ENCODE data around the gene CCND2.
A peak's percentile ranks its signal among the peaks of the same experiment; 100 is the strongest.

The CCND2 gene

DNA sequence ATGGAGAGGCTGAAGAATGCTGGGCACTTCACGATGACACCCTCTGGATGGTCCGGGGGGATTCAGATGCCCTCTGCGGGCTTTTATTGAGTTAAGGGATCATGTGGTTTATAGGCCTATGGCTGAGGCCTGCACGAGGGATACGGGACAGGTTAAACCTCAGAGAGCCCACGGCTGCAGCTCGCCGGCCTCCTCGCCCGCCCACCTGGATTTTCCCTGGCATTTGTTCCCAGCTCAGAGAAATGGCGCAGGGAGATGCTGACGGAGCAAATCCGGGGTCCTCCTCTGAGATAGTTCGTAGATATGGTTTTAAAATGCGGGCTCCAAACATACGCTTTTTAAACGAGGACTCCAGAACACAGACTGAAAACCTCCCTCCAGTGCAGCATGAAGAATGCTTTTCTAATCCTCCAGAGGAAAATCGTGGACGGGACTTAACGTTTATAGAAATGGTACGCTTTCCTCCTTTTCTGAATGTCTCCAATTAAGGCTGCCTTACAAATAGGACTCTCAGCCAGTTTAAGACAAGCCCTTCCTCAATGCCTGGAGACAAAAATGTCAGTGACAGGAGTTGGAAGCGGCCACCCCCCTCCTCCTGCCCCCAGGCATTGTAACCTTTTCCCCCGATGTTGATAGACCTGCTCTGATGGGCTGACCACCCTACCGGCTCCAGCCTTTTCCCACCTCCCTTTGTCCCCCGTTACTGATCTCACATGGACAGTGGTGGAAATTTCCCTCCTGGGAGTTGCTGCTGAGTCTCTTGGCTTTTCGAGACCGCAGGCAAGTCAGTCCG lies 16.6 kb downstream of the CCND2 start:
- no peak for DNase-seq (ENCODE audit: low read depth in 2 of 3, low spot score in 1 of 3)

GRCh38 chr12:4292341-4293073 lies 18.9 kb downstream of the CCND2 start:
- no peak for DNase-seq (ENCODE audit: low read depth in 2 of 3, low spot score in 1 of 3)

GRCh38 chr12:4293299-4293965 lies 19.9 kb downstream of the CCND2 start:
- peak in 1 of 3 donors; percentile 48 for DNase-seq (ENCODE audit: low read depth in 2 of 3, low spot score in 1 of 3)

DNA sequence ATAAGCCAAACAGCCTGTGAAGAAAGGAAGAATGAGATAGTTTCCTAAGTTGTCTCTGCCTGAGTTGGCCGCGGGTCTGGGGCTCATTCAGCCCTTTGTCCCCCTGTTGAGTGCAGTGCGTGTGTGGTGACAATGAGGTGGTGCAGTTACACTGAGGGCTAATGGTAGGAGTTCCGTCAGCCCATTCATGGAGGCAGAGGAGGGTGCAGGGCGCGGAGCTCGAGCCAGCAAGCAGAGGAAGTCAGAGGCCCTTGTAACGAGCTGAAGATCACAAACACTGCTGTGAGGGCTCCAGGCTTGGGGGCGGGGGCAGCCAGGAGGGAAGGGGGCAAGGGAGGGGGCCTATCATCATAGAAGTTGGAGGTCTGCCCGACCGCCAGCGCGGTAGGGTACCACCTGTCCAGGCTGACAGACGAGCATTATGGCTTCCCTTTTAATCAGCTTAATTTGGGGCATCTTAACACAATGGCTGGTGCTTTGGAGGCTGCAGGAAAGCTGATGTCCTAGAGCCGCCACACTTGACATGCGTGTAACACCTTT lies 20.5 kb downstream of the CCND2 start:
- no peak for DNase-seq (ENCODE audit: low read depth in 2 of 3, low spot score in 1 of 3)

- no peak for DNase-seq (ENCODE audit: low read depth in 2 of 3, low spot score in 1 of 3)
Measured at GRCh38 chr12:4296751-4297150, 23.2 kb downstream of the CCND2 start.

DNA sequence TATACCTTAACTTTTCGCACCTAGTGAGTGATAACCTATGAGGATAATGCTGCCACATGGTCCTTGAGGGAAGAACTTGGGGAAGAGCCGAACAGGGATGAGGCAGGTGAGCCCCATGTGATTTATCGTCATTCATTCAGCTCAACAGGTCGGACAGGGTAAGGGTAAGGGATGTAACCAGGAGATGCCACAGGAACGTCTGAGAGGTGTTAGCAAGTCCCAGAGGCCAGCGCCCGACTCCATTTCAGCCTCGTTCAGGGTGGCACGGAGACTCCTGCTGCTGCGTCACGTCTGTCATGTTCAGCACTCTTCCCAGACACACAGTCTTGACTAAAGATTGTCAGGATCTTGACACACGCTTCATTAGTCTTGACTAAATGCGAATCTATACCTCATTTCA lies 24.1 kb downstream of the CCND2 start:
- no peak for DNase-seq (ENCODE audit: low read depth in 2 of 3, low spot score in 1 of 3)

GRCh38 chr12:4300883-4301282 lies 27.3 kb downstream of the CCND2 start:
- no peak for DNase-seq (ENCODE audit: low read depth in 2 of 3, low spot score in 1 of 3)

DNA sequence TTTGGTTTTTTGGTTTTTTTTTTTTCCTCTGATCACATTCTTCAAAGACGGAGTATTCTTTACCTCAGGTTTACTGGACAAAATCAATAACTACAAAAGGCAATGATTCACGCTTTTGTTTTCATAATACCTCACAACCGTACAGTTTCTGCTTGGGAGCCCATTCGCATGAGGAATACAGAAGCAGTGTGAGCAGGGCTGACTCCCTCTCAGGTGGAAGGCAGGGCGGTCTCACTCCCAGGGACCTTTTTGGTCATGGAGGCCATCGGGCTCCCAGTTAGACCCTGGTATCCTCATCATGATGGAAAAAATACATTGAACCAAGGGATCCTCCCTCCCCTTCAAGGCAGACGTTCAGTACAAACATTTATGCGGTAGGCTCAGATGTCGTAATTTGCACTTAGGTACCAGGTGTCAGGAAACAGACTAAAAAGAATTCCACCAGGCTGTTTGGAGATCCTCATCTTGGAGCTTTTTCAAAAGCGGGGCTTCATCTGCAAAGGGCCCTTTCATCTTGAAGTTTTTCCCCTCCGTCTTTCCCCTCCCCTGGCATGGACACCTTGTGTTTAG lies 28.5 kb downstream of the CCND2 start:
- no peak for DNase-seq (ENCODE audit: low read depth in 2 of 3, low spot score in 1 of 3)

DNA sequence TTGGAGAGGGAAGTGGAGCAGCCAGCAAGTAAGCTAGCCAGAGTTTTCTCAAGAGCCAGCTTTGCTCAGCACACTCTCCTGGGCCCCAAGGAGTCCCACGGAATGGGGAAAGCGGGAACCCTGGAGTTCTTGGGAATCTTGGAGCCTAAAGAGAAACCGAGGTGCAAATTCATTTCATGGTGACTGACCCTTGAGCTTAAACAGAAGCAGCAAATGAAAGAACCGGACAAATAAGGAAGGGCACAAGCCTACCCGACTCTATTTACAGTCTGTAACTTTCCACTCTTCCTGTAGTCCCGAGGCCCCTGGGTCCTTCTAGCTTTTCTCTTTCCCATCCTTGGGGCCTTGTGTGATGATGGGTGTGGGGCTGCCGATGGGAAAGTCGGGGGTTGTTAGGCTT lies 29.3 kb downstream of the CCND2 start:
- DNase-seq (ENCODE audit: low read depth in 2 of 3, low spot score in 1 of 3) = no peak

- DNase-seq (ENCODE audit: low read depth in 2 of 3, low spot score in 1 of 3) = no peak
Measured at GRCh38 chr12:4303750-4304149, 30.2 kb downstream of the CCND2 start.

GRCh38 chr12:4307593-4308333 lies 34.2 kb downstream of the CCND2 start:
- DNase-seq (ENCODE audit: low read depth in 2 of 3, low spot score in 1 of 3) = no peak

- no peak for DNase-seq (ENCODE audit: low read depth in 2 of 3, low spot score in 1 of 3)
Measured at GRCh38 chr12:4308334-4308950, 34.9 kb downstream of the CCND2 start.

GRCh38 chr12:4311776-4312175 lies 38.2 kb downstream of the CCND2 start:
- no peak for DNase-seq (ENCODE audit: low read depth in 2 of 3, low spot score in 1 of 3)

DNA sequence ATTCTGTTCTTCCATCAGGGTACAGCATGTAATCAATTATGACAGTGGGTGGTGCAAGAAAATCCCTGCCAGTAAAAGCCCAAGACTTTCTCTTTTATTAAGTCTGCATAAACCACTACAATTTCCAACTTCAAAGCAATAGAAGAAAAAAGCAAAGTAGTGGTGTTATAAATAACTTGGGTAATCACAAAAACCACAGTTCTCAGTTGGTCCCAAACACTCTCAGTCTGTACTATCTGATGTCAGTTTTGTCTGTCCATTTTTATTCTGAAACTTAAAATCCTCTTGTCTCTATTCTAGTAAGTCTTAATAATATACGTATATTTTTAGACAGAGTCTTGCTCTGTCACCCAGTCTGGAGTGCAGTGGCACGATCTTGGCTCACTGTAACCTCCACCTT lies 38.7 kb downstream of the CCND2 start:
- DNase-seq (ENCODE audit: low read depth in 2 of 3, low spot score in 1 of 3) = no peak

- no peak for DNase-seq (ENCODE audit: low read depth in 2 of 3, low spot score in 1 of 3)
Measured at GRCh38 chr12:4320497-4320852, 46.9 kb downstream of the CCND2 start.

DNA sequence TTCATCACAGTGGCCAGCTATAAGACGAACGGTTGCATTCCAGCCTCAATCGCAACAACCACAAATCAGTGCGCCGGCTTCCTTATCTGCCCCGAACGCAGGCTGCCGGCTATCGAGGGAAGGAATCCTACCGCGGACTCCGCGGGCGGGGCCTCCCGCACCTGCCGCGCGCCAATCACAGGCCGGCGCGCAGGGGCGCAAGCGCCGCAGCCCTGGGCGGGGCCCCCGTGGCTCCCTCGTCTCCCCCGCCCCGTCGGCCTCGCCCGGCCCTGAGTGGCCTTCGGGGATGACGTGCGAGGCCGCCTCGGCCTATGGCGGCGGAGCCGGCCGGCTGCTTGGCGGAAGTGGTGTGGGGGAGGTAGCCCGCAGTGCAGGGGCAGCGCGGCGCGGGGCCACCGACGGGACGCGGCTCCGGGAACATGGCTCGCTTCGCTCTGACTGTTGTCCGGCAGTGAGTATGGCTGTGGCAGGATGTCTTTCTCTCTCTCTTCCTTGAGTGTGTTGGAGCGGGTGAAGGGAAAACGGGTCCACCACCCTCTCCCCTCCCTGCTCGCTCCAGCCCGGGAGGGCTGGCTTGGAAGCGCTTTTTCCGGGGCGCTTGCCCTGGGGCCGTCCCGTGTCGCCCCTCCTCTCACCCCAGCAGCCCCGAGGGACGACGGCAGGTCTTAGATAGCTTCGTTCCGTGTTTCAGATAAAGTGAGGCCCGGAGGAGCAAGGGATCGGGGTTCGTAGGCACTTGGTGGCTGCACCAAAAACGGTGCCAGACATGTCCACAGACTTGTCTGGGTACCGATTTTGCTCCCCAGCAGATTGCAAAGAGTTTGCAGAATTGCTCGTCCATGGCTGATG lies 47.5 kb downstream of the CCND2 start, which contains the start of gene TIGAR:
Gene TIGAR, plus strand, starts transcription at position 361 of the 849 bp plus-strand sequence. Its CDS starts 59 bp downstream, at position 420.
- DNase-seq (ENCODE audit: low read depth in 2 of 3, low spot score in 1 of 3) = peak; percentile 70 to 89 (median 82)

DNA sequence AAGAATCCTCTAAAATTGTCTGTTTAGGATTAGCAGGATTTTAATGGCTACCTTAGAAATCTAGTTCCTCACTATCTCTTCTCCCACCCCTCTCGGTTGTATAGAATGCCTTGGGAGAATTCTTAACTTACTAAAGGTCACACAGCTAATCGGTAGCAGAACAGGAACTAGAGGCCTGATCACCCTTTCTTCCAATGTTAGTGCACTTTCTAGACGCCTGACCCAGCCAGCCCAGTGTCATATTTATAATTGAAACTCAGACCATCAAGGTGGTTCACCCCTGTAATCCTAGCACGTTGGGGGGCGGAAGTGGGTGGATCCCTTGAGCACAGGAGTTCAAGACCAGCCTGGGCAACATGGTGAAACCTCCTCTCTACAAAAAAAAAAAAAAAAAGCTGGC lies 49.2 kb downstream of the CCND2 start:
- DNase-seq (ENCODE audit: low read depth in 2 of 3, low spot score in 1 of 3) = no peak
